Stimulated activated CD8-positive, alpha-beta memory T cell treated with anti-CD3 and anti-CD28 coated beads, Interleukin-7, amount 100 ng/mL, for 24 hours (primary cell): ENCODE measurements around the gene TBC1D1.
"Not testable (repeated sequence)": the region's sequence is repeated elsewhere in the genome, so short reads cannot be mapped to it uniquely, and the experiment has no call there.

Source experiments
- DNase-seq: peaks from one replicate; pipeline ENCODE4 v3.0.0-alpha.2; 2020; ENCODE audit warnings: low read depth

The TBC1D1 gene

DNA sequence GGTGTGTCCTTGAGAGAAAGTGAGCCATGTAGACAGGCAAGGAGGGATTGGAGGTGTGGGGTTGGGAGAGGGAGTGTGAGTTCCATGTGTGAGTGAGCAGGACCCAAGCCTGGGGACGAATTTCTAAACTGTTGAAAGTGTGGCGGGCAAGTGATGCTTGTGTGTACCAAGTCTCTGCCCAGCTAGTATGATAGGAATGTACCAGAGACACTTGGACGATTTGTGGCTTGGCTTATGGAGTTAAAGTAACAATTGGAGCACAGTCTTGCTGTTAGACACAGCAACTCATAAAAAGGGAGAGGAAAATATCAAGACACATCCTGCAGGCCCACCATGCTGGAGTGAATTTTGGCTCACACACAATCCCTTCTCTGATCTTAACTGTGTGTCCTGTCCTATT, 77.9 kb downstream of the TBC1D1 start:
- DNase-seq, result no peak

DNA sequence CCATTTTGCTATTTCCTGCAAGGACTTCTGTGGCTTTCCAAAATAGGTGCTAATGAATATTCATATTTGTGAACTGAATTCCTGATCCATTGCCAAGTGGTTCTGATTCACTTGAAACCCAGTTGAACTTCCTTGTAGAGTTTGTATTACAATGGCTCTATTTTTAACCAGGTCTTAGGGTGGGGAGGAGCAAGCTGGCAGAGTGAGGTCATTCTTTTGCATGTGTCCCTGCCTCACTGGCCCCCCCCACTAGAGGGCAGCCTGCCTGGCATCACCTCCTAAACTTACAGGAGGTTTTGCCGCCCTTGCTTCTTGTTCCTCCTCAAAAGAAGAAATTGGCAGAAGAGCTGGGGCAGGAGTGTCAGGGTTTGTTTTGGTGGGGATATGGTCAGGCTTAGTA, 79.8 kb downstream of the TBC1D1 start:
- peak; percentile 47 for DNase-seq

GRCh38 chr4:37971202-37971601, 80.3 kb downstream of the TBC1D1 start:
- no peak for DNase-seq

- no peak for DNase-seq
Observed at GRCh38 chr4:37973441-37973840, 82.6 kb downstream of the TBC1D1 start.

DNA sequence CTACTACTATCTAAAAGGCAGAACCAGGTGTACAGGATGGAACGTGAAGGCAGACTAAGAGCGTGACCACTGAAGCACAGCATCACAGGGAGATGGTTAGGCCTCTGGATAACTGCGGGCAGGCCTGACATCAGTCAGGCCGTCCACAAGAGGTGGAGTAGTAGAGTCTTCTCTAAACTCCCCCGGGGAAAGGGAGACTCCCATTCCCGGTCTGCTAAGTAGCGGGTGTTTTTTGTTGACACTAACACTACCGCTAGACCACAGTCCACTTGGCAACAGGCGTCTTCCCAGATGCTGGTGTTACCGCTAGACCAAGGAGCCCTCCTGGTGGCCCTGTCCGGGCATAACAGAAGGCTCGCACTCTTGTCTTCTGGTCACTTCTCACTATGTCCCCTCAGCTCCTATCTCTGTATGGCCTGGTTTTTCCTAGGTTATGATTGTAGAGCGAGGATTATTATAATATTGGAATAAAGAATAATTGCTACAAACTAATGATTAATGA, 84.5 kb downstream of the TBC1D1 start:
- not testable (repeated sequence) for DNase-seq

- no peak for DNase-seq
Observed at GRCh38 chr4:37976507-37976906, 85.6 kb downstream of the TBC1D1 start.

DNA sequence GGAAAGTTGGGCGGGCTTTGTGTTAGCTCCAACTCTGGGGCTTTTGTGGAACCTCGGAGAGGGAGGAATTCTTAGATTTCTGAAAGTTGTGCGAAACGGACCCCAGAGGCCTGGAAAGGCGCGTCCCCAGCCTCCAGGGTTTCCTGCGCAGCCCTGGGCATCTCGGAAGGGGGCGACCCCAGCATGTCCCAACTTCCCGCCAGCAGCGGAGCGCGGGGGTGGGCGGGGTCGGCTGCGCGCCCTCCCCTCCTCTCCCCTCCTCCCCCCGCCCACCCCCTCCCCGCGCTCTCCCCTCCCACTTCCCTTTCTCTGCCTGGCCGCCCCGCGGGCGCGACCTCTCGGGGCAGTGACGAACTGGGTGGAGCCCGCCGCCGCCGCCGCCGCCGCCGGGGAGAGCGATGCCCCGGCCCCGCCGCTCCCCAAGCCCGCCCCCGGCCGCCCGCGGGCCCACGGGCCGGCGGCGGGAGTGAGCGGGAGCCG, 86.1 kb downstream of the TBC1D1 start:
- DNase-seq, result peak; percentile 14

- DNase-seq, result peak; percentile 34
Observed at GRCh38 chr4:37977471-37978247, 86.8 kb downstream of the TBC1D1 start.

- no peak for DNase-seq
Observed at GRCh38 chr4:37978248-37978924, 87.5 kb downstream of the TBC1D1 start.

DNA sequence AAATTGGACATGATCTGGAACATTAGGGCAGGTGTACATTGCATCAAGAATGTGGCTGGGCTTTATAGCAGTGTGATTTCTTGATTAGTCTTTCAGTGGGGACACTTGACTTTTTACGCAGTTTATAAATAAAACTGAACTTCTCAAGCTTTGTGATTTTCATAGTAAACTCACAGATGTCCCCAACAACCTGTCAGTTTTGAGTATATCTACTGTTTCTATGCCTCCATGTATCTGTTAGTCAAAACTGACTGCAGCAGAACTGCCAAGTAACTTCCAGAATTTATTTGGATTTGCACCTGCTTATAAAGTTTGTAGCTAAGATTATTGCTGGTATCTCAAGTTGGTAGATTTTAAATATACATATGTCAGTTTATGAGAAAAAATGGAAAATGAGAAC, 89.4 kb downstream of the TBC1D1 start:
- DNase-seq, result no peak

DNA sequence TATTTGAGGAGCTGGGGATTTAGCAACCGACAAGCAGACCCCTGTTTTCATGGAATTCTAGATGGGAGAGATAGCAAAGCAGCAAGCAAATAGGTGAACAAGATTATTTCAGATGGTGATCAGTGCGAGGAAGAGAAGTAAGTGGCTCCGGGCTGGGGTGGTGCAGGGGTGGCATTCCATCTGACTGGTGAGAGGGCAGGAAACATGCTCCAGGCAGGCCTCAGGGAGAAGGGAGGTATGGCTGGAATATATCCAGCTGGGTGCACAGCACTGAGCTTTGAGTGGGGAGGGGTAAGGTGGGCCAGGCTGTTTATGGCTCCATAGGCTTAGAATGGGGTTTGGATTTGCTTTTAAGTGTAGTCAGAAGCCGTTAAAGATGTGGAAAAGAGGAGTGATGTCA, 90.5 kb downstream of the TBC1D1 start:
- no peak for DNase-seq

- DNase-seq, result no peak
Observed at GRCh38 chr4:37981844-37982720, 91.2 kb downstream of the TBC1D1 start.

DNA sequence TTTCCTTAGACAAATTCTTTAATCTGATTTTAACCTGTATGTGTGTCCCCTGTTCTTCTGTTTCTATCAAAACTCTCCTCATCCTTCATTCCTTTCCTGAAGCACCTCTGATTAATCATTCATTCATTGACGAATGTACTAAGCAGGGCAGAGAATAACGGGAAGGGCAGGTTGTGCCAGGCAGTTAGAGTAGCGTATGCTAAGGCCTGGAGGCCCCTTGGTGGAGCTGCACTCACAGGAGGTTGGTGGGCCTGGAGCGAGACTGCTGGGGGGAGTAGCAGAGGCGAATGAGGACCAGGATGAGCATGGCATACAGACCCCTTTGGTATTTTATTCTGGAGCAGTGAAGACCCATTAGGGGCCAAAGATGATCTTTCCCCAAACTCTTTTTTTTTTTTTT, 91.9 kb downstream of the TBC1D1 start:
- no peak for DNase-seq

DNA sequence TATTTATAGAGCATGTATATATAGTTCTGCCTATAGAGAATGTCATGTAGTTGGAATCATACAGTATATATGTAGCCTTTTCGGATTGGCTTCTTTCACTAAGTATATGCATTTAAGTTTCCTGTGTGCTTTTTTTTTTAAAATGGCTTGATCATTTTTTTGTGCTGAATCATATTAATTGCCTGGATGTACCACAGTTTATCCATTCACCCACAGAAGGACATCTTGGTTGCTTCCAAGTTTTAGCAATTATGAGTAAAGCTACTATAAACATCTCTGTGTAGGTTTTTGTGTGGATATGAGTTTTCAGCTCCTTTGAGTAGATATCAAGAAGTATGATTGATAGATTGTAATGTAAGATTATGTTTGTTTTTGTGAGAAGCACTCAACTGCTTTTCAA, 93.1 kb downstream of the TBC1D1 start:
- DNase-seq, result no peak

- no peak for DNase-seq
Observed at GRCh38 chr4:37985730-37986275, 94.9 kb downstream of the TBC1D1 start.

- no peak for DNase-seq
Observed at GRCh38 chr4:37988670-37989069, 97.8 kb downstream of the TBC1D1 start.

GRCh38 chr4:37989398-37990260, 98.7 kb downstream of the TBC1D1 start:
- DNase-seq, result no peak

DNA sequence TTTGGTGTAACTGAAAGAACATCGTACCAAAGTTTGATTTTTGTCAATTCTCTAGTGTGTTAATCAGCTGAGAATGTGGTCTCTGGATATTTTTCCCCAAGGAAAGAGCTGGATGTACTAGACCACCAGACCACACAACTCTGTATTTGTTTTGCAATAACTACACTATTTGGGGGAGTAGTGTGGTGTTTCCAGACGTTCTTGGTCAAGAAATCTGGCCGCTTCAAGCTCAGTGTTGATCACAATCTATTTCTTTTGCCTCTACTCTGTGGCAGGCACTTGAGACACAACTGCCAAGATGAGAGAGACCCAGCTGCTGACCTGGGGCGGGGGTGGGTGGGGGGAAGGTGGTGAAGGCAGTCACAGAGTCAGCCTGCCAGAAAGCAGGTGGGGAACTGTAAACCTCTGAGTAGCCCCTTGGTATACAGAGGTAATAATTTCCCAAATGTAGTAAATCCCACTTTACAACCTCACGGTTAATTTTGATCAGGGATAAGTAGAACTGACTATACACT, 99.9 kb downstream of the TBC1D1 start:
- no peak for DNase-seq

GRCh38 chr4:37991623-37992410, 100.9 kb downstream of the TBC1D1 start:
- no peak for DNase-seq

GRCh38 chr4:37993806-37994205, 102.9 kb downstream of the TBC1D1 start:
- no peak for DNase-seq
